ENCODE measurements around the gene TUBA4B.
"Not testable (repeated sequence)": the region's sequence is repeated elsewhere in the genome, so short reads cannot be mapped to it uniquely, and the experiment has no call there.

Gene TUBA4B

GRCh38 chr2:219277703-219278654 lies 24.9 kb downstream of the TUBA4B start:
- DNase-seq (ENCODE audit: low spot score): peak; percentile 78

GRCh38 chr2:219278655-219279150 lies 25.7 kb downstream of the TUBA4B start:
- DNase-seq (ENCODE audit: low spot score): no peak

GRCh38 chr2:219279151-219279915 lies 26.3 kb downstream of the TUBA4B start, which contains the start of gene DNAJB2:
DNAJB2 (plus strand) TSS chr2:219279366; CDS start chr2:219279834, 468 bp downstream.
- peak; percentile 98 for DNase-seq (ENCODE audit: low spot score)

DNA sequence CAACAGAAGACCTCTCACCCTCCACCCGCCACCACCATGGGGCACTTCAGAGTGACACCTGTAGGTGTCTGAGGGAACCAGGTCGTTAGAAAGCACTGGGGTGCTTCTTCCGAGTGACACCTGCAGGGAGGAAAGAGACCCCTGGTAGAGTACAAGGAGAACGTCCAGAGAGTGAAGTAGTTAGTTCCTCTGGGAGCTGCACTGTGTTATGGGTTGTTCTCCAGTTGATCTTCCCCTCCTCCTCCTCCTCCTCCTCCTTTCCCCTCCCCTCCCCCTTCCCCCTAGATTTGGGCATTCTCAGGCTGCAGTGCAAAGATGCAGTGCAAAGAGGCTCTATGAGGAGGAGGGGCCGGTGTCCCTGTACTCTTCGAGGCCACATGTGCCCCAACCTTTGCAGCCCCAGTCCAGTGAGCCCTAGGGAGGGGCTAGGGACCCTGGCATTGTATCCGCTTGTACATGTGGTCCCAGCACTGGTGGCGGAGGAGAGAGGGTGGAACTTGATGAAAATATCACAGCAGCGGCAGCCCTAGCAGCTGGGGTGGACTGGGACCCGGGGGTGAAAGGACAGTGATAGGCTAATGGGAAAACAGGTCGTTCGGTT lies 27.0 kb downstream of the TUBA4B start:
- no peak for DNase-seq (ENCODE audit: low spot score)

DNA sequence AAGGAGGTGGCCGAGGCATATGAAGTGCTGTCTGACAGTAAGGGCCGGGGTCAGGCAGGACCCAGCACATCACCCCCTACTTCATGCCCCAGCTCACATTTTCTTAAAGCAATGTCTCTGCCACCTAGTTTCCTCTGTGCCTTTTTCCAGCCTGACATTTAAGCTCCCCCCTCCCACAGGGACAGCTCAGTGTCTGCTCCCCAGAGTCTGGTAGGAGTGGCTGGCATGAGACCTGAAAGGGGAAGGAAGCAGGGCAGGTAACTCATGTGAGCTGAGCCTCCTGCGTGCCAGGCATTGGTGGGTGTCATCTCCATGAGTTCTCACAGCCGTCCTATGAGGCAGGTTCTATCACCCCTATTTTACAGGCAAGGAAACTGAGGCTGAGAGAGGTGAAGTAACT lies 27.6 kb downstream of the TUBA4B start:
- no peak for DNase-seq (ENCODE audit: low spot score)

- DNase-seq (ENCODE audit: low spot score): no peak
Observed at GRCh38 chr2:219281588-219281987, 28.5 kb downstream of the TUBA4B start.

DNA sequence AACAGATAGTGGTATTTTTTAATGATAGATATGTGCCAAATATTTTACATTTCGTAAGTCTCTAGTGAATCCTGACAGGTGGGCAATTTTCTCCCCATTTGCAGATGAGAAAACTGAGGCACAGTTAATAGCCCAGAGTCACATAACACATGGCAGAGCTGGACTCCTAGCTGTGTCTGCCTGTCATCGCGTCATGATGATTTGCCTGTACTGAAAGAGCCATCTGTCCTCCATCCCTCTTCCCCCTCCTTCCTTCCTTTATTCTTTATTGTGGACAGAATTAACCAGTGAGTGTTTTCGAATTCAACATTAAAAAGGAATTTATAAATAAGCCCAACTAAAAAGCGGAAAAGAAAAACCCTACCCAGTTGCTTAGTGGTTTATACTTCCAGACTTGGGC lies 29.3 kb downstream of the TUBA4B start:
- DNase-seq (ENCODE audit: low spot score): no peak

DNA sequence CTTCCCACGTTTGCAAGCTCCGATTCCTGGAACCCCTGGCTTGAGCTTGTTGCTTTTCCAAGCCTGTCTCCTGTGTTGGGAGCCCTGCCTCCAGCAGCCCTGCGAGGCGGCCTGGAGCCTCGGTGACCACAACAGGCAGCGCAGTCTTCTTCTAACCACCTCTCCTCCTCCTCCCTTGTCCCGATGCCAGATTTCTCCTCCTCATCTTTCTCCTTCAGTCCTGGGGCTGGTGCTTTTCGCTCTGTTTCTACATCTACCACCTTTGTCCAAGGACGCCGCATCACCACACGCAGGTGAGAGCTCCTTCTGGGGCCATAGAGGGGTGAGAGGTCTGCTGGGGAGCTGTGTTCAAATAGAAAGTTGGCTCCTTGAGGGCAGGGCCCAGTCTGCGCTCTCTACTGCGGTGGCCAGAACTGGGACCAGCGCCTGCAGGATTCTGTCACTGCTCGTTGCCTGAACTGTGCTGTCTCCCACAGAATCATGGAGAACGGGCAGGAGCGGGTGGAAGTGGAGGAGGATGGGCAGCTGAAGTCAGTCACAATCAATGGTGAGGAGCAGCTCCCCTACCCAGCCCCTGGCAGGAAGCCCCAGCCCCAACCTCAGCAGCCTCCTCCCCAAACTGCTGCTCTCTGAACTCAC lies 30.0 kb downstream of the TUBA4B start:
- no peak for DNase-seq (ENCODE audit: low spot score)

DNA sequence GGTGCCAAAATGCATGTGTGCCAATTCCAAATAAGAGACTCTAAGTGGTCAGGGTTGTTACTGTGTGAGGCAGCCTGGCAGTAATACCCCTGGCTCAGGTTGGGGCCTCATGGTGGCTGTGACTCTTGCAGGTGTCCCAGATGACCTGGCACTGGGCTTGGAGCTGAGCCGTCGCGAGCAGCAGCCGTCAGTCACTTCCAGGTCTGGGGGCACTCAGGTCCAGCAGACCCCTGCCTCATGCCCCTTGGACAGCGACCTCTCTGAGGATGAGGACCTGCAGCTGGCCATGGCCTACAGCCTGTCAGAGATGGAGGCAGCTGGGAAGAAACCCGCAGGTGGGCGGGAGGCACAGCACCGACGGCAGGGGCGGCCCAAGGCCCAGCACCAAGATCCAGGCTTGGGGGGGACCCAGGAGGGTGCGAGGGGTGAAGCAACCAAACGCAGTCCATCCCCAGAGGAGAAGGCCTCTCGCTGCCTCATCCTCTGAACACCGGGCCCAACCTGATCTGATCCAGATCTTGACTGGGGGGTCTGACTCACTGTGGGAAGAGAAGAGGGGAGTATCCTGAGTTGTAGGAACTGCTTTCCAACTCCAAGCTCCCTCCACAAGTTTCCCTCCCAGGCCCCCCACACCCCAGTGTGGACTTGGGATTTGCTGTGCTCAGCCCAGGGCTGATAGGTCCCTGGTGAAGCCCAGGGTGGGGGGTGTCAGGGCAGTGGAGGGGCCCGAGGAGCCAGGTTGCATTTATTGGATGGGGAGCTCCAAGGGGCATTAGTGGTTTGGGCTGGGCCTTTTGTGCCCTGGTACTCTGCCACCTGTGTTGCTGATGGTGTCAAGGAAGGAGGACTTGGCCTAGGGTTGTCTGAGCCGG lies 31.7 kb downstream of the TUBA4B start:
- no peak for DNase-seq (ENCODE audit: low spot score)

DNA sequence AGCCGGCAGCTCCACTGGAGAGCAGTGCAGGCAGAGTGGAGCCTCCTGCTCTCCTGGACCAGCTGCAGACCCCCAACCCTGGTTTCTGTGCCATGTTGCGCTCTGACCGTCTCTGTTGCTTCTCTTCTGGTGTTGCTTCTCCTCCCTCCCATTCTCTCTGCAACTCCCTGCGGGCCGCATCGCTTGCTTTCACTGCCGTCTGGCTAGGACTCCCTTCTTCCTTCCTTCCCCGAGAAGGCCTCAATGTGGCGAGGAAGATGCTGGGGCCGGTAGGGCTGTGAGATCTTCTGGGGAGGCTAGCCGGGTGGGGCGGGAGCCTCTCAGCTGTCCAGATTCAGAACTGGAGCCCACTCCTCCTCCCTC lies 32.3 kb downstream of the TUBA4B start:
- no peak for DNase-seq (ENCODE audit: low spot score)

DNA sequence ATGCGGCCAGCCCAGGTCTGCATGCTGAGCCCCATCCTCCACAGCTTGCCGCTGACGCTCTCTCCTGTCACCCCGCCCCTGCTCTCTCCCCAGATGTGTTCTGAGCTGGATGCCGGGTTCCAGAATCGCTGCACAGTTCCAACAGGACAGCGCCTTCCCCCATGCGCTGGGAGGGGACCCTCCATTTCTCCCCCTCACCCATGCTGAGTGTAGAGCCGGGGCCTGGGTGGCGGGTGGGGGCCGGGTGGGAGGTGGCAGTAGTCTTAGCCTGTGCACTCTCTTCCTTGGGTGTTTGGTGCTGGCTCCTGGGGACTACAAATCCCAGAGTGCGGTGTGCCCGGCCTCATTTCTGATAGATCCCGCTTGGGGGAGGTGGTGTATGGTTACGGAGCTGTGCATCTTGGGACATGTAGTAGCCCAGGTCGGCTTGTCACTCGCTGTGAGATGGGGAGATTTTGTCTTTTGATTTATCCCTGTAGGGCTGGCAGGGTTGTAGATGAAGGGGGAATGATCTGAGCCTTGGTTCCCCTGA lies 32.9 kb downstream of the TUBA4B start:
- DNase-seq (ENCODE audit: low spot score): no peak

- peak; percentile 9 for DNase-seq (ENCODE audit: low spot score)
Observed at GRCh38 chr2:219286436-219287115, 33.5 kb downstream of the TUBA4B start.

- DNase-seq (ENCODE audit: low spot score): not testable (repeated sequence)
Observed at GRCh38 chr2:219287116-219287440, 34.0 kb downstream of the TUBA4B start.

DNA sequence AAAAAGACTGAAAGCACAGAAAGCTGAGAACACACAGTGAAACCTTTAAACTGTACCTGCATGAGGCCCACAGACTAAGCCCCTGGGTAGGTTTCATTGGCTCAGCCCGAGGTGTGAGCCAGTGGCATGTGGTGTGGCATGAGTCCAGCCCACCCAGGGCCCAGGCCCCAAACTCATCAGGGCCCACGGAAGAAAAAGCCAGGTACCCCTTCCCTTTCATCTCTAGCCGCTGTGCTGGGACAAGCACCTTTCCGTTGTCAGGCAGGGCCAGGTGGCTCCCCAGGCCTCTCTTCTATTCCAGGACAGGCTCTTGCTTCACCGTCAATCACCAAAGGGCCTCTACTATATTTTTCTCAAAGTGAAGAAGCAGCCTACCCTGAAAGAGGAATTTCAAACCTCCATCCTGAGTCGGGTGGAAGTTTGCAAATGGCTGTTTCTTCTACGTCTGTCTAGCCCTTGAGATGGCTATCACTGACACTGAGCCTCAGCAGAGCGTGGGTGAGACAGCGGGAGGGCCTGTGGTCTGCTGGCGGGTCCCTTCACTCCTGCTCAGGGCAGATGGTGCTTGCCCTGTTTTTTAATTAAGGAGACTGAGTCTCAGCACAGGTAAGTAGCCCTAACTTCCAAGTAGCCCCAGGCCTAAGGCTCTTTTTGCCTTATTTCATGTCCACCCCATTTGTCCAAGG lies 34.7 kb downstream of the TUBA4B start:
- peak; percentile 5 for DNase-seq (ENCODE audit: low spot score)

- DNase-seq (ENCODE audit: low spot score): peak; percentile 3
Observed at GRCh38 chr2:219289195-219289536, 36.1 kb downstream of the TUBA4B start.

DNA sequence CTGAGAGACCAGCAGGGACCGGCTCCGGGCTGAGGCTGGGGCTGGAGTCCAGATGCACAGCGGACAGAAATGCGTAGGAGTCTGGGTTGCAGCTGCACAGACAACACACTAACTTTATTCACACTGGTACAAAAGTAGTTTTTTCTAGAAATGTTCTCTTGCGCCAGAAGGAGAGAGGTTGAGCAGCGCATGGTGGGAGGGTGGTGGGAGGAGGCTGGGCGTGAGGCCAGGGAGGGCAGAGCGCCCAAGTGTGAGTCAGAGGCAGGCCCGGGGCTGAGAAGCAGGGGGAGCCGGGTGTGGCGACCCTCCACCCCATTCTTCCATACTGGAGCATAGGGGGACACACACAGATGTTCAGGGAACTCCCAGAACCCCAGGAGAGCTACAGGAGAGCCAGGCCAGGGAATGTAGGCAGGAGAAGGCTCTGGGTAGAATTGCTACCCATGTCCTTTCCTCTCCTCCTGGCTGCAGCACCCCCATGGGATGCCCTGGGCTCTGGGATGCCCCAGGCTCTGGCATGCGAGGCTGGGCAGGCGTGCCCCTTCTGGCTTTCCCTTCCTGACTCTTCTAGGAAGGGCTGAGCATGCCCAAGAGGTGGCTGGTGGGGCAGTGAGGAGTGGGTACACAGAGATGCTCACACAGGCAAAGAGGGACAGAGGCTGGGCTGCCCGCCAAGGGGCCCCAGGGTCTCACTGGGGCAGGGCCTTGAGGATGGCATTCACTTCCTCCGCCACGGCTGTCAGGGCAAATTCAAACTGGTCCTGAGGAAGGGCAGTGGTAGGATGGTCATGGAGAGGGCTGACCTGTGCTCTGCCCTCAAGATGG lies 36.7 kb downstream of the TUBA4B start:
- DNase-seq (ENCODE audit: low spot score): peak; percentile 5

GRCh38 chr2:219290381-219291171 lies 37.5 kb downstream of the TUBA4B start:
- peak; percentile 6 for DNase-seq (ENCODE audit: low spot score)

- DNase-seq (ENCODE audit: low spot score): peak; percentile 7
Observed at GRCh38 chr2:219291394-219291793, 38.4 kb downstream of the TUBA4B start.

All from HuH-7.5 (cell line).